Measurements from ENCODE around the gene ZNF507.

- TF ChIP-seq, protein P1, sequence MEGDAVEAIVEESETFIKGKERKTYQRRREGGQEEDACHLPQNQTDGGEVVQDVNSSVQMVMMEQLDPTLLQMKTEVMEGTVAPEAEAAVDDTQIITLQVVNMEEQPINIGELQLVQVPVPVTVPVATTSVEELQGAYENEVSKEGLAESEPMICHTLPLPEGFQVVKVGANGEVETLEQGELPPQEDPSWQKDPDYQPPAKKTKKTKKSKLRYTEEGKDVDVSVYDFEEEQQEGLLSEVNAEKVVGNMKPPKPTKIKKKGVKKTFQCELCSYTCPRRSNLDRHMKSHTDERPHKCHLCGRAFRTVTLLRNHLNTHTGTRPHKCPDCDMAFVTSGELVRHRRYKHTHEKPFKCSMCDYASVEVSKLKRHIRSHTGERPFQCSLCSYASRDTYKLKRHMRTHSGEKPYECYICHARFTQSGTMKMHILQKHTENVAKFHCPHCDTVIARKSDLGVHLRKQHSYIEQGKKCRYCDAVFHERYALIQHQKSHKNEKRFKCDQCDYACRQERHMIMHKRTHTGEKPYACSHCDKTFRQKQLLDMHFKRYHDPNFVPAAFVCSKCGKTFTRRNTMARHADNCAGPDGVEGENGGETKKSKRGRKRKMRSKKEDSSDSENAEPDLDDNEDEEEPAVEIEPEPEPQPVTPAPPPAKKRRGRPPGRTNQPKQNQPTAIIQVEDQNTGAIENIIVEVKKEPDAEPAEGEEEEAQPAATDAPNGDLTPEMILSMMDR (IDR thresholded peaks at IDR 0.05) = no peak
- TF ChIP-seq POLR2A (IDR thresholded peaks at IDR 0.05) (no peak), POLR2AphosphoS5 (IDR thresholded peaks at IDR 0.05) (no peak)
These were observed 9.9 kb downstream of the ZNF507 start for GRCh38 chr19:32355309-32355708.
